Activated CD4-positive, alpha-beta T cell treated with anti-CD3 and anti-CD28 coated beads, Interleukin-2, amount 50 U/mL, for 4 hours (primary cell): ENCODE data around the gene DCHS2.

ENCODE experiments used
- DNase-seq, 2 experiments: peaks; one replicate each; pipeline ENCODE4 v3.0.0-alpha.2; 2020

The DCHS2 gene

GRCh38 chr4:154491341-154492271 lies at the start of gene DCHS2:
Gene DCHS2, minus strand, starts transcription at chr4:154491799. Its CDS starts 444 bp downstream, at chr4:154491355.
- DNase-seq, result no peak

DNA sequence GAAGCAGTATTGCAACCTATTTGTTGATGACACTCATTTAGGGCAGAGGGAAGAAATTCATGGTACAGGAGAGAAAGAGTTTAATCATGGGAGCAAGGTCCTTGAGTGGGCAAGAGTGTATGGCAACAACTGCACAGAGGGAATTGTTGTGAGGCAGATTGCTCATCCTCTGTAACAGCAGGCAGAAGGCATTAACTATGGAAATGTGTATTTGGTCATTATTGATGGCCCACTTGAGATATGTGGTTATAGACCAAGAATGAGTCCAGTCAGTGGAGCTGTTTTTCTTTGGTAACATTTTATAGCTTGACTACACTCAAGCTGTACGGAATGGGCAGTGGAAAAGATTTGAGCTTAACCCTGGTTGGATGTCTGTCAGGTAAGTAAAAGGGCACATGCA lies 42.7 kb upstream of the DCHS2 start:
- DNase-seq, result no peak

GRCh38 chr4:154529728-154530519 lies 38.3 kb upstream of the DCHS2 start:
- no peak for DNase-seq

- no peak for DNase-seq
Observed at GRCh38 chr4:154528869-154529268, 37.3 kb upstream of the DCHS2 start.

GRCh38 chr4:154527308-154527707 lies 35.7 kb upstream of the DCHS2 start:
- DNase-seq, result no peak

- DNase-seq, result no peak
Observed at GRCh38 chr4:154526151-154526550, 34.6 kb upstream of the DCHS2 start.

- DNase-seq, result no peak
Observed at GRCh38 chr4:154521607-154522006, 30.0 kb upstream of the DCHS2 start.

- DNase-seq, result no peak
Observed at GRCh38 chr4:154519214-154519613, 27.6 kb upstream of the DCHS2 start.

DNA sequence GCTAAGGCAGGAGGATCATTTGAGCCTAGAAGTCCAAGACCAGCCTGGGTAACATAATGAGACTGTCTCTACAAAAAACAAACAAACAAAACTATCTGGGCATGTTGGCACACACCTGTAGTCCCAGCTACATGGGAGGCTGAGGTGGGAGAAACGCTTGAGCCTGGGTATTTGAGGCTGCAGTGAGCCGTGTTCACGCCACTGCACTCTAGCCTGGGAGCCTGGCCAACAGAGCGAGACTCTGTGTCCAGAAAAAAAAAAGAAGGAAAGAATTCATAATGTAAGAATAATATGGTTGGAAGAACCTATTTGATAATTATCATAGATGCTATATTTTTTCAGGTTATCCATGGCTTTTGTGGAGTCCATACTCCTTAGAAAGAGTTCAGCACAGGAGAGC lies 26.0 kb upstream of the DCHS2 start:
- no peak for DNase-seq

- DNase-seq, result no peak
Observed at GRCh38 chr4:154516318-154517029, 24.9 kb upstream of the DCHS2 start.

DNA sequence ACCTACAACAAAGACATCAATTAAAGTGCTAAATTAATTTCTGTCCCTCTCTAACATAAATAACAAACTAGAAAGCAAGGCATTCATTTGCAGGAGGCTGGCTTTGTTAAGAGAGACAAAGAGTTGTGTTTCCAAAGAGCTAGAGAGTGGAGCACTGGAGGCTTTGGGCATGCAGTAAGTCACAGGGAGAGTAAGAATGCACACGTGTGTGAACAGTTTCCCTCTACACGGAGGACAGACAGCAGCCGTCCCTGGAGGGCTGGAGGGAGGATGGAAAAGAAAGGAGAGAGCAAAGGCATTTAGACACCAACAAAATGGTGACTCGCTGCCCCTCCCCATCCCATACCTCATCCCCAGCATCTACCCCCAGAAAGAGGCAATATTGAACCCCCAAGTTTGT lies 20.4 kb upstream of the DCHS2 start:
- no peak for DNase-seq

GRCh38 chr4:154511548-154511947 lies 19.9 kb upstream of the DCHS2 start:
- DNase-seq, result no peak

DNA sequence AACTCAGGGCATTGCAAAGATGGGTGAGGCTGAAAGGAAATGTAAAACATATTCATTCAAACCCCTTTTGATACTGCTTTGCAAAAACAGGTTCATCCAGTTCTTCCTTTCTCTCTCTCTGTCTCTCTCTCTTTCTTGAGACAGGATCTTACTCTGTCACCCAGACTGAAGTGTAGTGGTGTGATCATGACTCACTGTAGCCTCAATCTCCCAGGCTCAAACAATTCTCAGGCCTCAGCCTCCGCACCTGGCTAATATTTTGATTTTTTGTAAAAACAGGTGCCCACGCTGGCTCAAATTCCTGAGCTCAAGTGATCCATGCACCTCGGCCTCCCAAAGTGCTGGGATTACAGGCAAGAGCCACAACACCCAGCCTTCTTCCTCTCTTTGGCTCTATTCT lies 15.6 kb upstream of the DCHS2 start:
- no peak for DNase-seq

DNA sequence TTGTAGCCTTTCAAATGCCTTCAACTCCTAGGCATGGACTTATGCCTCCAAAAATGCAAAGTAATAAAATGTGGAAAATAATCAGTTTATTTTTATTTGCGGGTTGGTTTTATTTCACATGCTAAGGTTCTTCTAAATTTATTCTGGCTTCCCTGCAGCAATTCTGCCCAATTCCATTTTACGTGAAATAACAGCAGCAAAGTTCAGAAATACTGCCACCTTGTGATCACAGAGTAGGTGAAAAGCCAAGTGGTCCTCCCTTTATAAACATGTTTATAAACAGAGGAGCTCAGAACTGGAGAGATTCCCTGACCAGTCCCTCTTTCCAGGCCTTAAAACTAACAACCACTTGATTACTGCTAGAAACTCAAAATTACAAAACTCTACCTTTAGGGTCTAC lies 14.7 kb upstream of the DCHS2 start:
- no peak for DNase-seq

GRCh38 chr4:154503598-154503997 lies 12.0 kb upstream of the DCHS2 start:
- no peak for DNase-seq

GRCh38 chr4:154502111-154502510 lies 10.5 kb upstream of the DCHS2 start:
- no peak for DNase-seq

- no peak for DNase-seq
Observed at GRCh38 chr4:154497889-154498288, 6.3 kb upstream of the DCHS2 start.

DNA sequence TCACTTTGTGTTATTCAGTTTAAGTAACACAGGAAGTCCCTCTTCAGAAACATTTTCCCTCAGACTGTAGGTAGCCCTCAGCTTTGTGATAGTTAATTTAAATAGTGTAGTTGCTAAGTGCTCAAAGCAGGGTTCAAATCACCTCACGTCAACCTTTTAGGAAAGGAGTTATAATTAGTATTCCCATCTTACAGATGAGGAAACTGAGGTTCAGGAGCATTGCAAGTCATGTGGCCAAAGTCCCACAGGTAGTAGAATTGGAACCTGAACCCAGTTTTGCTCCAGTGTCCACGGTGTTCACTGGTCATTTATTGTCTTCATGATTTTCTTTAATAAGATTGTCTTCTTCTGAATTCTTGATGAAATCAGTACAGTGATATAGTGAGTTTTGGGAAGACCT lies 4.3 kb upstream of the DCHS2 start:
- DNase-seq, result no peak

DNA sequence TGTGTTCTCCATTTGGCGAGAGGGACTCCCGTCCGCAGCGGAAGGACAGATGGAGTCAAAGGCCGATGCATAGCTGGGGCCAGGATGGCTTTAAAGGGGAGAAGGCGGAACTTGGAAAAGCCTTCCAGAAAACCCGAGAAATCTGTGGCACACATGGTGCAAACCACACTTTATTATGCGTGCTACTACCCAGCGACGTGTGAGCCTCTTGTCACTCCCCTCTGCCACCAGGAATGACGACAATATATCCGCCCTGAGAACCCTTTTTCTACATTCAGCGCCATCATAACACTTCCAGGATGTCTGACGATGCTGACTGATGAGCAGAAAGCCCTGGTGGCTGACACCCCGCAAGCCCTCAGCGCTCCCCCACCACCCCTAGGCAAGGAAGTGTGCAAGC lies 689 bp upstream of the DCHS2 start:
- no peak for DNase-seq

DNA sequence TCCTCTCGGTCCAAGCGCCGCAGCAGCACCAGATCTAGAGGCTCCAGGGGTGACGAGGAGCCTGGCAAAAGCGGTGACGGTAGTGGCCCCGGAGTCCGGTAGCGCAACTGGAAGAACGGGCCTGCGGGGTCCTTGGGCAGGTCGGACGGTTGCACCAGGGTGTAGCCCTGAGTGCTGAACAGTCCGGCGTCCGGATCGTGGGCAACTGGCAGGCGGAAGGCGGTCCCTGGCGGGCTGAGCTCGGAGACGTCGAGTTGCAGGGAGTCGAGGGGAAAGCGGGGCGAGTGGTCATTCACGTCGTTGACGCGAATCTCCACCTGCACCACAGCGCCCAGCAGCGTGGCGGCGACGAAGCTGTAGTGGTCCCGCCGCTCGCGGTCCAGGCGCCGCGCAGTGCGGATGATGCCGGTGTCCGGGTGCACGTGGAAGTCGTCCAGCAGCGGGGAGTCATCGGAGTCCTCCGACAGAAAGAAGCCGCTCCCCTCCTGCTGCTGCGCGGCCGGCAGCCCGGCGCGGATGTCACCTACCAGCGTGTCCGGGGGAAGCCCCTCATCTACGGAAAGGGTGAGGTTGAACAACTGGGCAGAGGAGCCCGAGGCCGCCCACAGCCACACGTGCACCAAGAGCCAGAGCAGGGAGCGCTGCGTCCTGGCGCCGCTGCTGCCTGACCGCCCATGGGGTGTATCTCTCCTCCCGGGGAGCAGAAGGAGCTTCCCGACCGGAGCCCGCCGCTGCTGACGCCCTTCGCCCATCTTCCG lies 837 bp downstream of the DCHS2 start:
- DNase-seq, result no peak

GRCh38 chr4:154490234-154490582 lies 1.4 kb downstream of the DCHS2 start:
- DNase-seq, result no peak

DNA sequence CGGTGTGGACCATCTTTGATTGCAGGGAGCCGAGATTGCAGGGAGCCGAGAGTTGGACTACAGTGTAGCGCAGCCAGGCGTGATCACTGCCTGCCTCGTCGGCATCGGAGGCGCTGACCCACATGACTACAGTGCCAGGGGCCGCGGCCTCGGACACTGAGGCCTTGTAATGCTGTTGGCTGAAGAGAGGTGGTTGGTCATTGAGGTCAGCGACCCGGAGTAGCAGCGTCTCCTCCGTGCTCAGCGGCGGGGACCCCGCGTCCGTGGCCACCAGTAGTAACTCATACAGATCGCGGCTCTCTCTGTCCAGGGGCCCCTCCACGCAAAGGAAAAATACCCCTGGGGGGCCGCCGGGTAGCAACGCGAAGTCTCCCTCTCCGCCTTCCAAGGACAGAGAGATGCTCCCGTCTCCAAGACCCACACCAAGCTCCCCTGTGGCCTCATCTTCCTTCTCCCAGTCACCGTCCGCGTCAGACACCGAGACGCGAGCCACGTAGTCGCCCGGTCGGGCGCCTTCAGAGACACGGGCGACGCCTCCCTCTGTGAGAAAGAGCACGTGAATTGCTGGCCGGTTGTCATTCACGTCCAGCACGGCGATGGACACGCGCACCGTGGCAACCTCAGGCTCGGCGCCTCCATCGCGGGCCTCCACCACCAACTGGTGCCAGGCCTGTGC lies 1.9 kb downstream of the DCHS2 start:
- no peak for DNase-seq
